Right lobe of liver (tissue), 6 donors: ENCODE results near the gene UNC13B. TPM values are rescaled to one million over a fixed set of nuclear protein-coding genes. Genes with fewer than 3 reads are reported as not detected.

ENCODE experiments used
- ATAC-seq, 4 donors: fragments of 200-7000 bp; cut with Tn5 transposase; one replicate each; pipeline ENCODE4 v1.9.1; 2020; ENCODE audit warnings: mild to moderate bottlenecking in 4 of 4, moderate library complexity in 4 of 4
- DNase-seq, 3 donors: peaks; one replicate each; pipeline ENCODE4 v3.0.0-alpha.2; 2020
- H3K27ac ChIP-seq, 3 donors: fragments of 200-600 bp; one replicate each; pipeline ENCODE4 v1.8.0; 2022
- H3K27me3 ChIP-seq, 2 donors: fragments of 200-600 bp; one replicate each; pipeline ENCODE4 v1.8.0; 2022
- H3K36me3 ChIP-seq, 4 donors: fragments of 200-600 bp; sonication (generic) in 1 of 4; one replicate each; pipeline versions ENCODE4 v1.5.1 to v1.8.0; 2017 to 2022; ENCODE audit warnings: control low read depth in 1 of 4
- H3K4me1 ChIP-seq, 4 donors: fragments of 200-600 bp; sonication (generic) in 1 of 4; one replicate each; pipeline versions ENCODE4 v1.5.1 to v1.8.0; 2017 to 2022; ENCODE audit warnings: control low read depth in 1 of 4
- H3K4me3 ChIP-seq, 3 donors: fragments of 200-600 bp; one replicate each; pipeline ENCODE4 v1.8.0; 2022
- H3K9me3 ChIP-seq, 4 donors: fragments of 200-600 bp; sonication (generic) in 1 of 4; one replicate each; pipeline versions ENCODE4 v1.5.1 to v1.8.0; 2017 to 2022; ENCODE audit warnings: control low read depth in 1 of 4
- POLR2A ChIP-seq: fragments of 450-650 bp; IDR thresholded peaks from one replicate; pipeline ENCODE4 v1.6.1; 2017; ENCODE audit warnings: antibody characterized with exemption, mild to moderate bottlenecking
- WGBS: methylation state at CpG from one replicate; pipeline ENCODE4 v1.1.6; 2018; ENCODE audit warnings: low coverage, low lambda C conversion rate; ENCODE audit not compliant: insufficient coverage; ENCODE audit errors: missing lambda C conversion rate; 5-methylcytosine and 5-hydroxymethylcytosine counted together
- intact Hi-C, 2 donors: fragments of 100-400 bp; cut with DNase I; formaldehyde crosslinking; loops; one replicate each; pipeline versions ENCODE4 v1.11.2 to v1.14.1; 2022
- total RNA-seq, 6 experiments: library from RNA; depleted of rRNA in 2 of 6; stranded (reverse); fragments of >200 nt in 2 of 6; fragmentation: NEBNext Ultra II Directional in 3 of 6; extraction: Animal tissue kit (Norgen Biotek cat#: 25700) in 3 of 6; gene quantifications; one replicate each; pipeline versions ENCODE4 v1.1.0 to v1.2.4, GENCODE V29; 2016 to 2023
- TF ChIP-seq, protein P1 (sequence below), 4 donors: fragments of 200-600 bp in 3 of 4; fragments of 450-650 bp in 1 of 4; IDR thresholded peaks; one replicate each; pipeline versions ENCODE4 v1.5.1 to v1.8.0; 2016 to 2022; ENCODE audit warnings: antibody characterized with exemption in 4 of 4, mild to moderate bottlenecking in 2 of 4
- donor health status: DM: no; HTN: yes; CAD: no.
- donor health status: DM: no; HTN: no; CAD: no.
- donor health status: DM: no; HTN: no; CAD: no.
- donor health status: DM: no; HTN: yes; CAD: no.
- donor health status: DM: no; HTN: yes; CAD: no.

Gene UNC13B
- total RNA-seq, 6 experiments from 2014 or later: 14.5 to 23.0 (median 20.7) TPM

DNA sequence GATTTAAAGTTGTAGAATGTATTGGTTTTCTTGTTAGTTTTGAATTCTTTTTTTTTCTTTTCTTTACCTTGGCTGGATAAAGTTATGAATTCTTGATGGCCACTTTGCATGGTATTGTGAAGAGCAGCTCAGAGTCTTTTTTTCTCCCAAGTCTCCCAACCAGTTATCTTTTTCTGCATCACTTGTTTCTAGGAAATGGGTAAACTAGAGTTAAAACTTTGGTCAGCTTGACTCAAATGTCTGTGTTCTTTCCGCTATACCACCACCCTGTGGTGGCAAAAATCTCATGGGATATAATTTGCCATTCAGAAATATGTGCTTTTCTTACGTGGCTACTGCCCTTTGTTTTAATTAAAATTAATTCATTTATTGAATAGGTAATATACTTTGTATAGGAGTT lies 113.2 kb downstream of the UNC13B start:
- no peaks in the 10 kb centered on the region for H3K9me3 ChIP-seq
- DNase-seq: no peak
- H3K4me1 ChIP-seq: no peaks in the 10 kb centered on the region
- 72% methylated on average over 2 of the region's 2 CpGs for WGBS
- H3K4me3 ChIP-seq: no peak overlapping the region
- no peak for TF ChIP-seq POLR2A
- TF ChIP-seq, protein P1, sequence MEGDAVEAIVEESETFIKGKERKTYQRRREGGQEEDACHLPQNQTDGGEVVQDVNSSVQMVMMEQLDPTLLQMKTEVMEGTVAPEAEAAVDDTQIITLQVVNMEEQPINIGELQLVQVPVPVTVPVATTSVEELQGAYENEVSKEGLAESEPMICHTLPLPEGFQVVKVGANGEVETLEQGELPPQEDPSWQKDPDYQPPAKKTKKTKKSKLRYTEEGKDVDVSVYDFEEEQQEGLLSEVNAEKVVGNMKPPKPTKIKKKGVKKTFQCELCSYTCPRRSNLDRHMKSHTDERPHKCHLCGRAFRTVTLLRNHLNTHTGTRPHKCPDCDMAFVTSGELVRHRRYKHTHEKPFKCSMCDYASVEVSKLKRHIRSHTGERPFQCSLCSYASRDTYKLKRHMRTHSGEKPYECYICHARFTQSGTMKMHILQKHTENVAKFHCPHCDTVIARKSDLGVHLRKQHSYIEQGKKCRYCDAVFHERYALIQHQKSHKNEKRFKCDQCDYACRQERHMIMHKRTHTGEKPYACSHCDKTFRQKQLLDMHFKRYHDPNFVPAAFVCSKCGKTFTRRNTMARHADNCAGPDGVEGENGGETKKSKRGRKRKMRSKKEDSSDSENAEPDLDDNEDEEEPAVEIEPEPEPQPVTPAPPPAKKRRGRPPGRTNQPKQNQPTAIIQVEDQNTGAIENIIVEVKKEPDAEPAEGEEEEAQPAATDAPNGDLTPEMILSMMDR (IDR thresholded peaks at IDR 0.05): no peak
- ATAC-seq: no peak
- intact Hi-C loops: no loop called here
- no peak overlapping the region for H3K27ac ChIP-seq
- H3K36me3 ChIP-seq: no peaks in the 10 kb centered on the region
- no peaks in the 10 kb centered on the region for H3K27me3 ChIP-seq

DNA sequence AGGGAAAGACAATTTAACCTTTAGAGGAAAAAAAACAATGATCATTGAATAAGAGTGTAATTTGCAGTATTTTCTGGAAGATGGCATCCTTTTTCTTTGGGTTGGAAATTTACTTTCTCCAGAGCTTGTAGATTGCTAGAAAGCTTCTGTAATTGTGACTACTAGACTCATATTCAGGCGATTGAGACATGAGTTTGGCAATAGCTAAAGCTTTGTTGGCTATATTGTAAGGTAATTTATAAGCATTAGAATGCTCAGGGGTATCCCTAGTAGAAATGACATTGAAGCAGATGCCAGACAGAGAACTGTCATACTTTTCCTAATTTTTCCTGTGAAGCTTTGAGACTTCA lies 115.3 kb downstream of the UNC13B start:
- DNase-seq: no peak
- intact Hi-C loops: no loop called here
- no peak for TF ChIP-seq POLR2A
- TF ChIP-seq, protein P1 (IDR thresholded peaks at IDR 0.05): no peak
- H3K9me3 ChIP-seq: no peaks in the 10 kb centered on the region
- no peaks in the 10 kb centered on the region for H3K27me3 ChIP-seq
- no peak overlapping the region for H3K27ac ChIP-seq
- no peaks in the 10 kb centered on the region for H3K36me3 ChIP-seq
- peak overlapping the region in 1 of 3 donors; percentile 34 for H3K4me3 ChIP-seq
- no peaks in the 10 kb centered on the region for H3K4me1 ChIP-seq
- no peak for ATAC-seq
- 36% methylated on average over 1 of the region's 1 CpG for WGBS

DNA sequence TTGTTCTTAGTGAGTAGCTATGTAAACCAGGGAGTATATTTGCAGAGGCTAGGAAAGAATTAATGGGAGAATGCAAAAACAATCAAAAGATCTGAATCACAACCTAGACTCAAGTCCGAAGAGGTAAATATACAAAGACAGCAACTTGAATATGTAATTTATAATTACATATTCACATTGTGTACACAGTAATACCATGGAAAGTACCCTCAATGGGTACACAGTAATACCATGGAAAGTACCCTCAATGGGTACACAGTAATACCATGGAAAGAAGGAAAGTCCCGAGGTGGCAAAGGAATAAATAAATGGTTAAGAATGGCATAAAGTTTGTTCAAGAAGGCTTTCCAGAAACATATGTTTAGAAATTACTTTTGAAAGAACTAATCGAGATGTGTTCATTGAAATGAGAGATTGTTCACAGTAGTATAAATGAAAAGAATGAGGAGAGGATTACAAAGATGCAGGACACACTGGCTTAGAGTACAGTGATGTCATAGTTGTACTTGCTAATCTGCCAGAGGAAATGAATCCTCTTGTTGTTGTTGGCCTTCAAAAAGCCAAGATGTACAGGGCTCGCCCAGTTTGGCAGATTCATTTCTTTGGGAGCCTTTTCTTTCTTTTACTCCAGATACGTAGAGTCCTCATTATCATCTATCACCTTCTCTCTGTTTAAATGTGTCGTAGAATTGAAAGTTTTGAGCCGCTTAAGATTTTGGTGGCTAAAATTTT lies 116.0 kb downstream of the UNC13B start:
- Histone ChIP-seq H3K27ac (no peak overlapping the region), H3K27me3 (no peaks in the 10 kb centered on the region), H3K4me3 (no peak overlapping the region), H3K9me3 (no peaks in the 10 kb centered on the region), H3K36me3 (no peaks in the 10 kb centered on the region), H3K4me1 (no peaks in the 10 kb centered on the region)
- DNase-seq (no peak), ATAC-seq (peak; percentile 26 to 71 (median 48))
- TF ChIP-seq, protein P1 (IDR thresholded peaks at IDR 0.05): no peak
- TF ChIP-seq POLR2A: no peak
- 72% methylated on average over 7 of the region's 7 CpGs for WGBS
- intact Hi-C loops: no loop called here

DNA sequence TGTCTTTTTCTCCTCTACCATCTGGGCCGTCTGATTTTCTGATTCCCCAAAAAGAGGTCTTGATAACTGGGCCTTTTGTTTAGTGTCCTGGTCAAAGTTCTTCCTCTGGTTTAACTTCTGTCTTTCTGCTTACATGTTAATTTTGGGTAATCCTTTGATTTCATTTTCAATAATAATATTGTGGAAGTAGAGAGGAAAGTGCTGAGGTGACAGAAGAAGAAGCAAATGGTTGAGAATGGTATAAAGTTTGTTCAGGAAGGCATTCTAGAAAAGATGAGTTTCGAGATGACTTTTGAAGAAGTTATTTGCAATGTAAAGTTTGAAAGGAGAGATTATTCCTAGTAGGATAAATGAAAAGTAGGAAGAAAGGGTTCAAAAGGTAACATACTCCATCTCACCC lies 118.1 kb downstream of the UNC13B start:
- H3K4me3 ChIP-seq: no peak overlapping the region
- no peak overlapping the region for H3K27ac ChIP-seq
- TF ChIP-seq POLR2A: no peak
- TF ChIP-seq, protein P1 (IDR thresholded peaks at IDR 0.05): no peak
- ATAC-seq: no peak
- 58% methylated on average over 2 of the region's 2 CpGs for WGBS
- DNase-seq: no peak
- intact Hi-C loops: no loop called here
- no peaks in the 10 kb centered on the region for H3K4me1 ChIP-seq
- H3K36me3 ChIP-seq: no peaks in the 10 kb centered on the region
- H3K9me3 ChIP-seq: no peaks in the 10 kb centered on the region
- H3K27me3 ChIP-seq: no peaks in the 10 kb centered on the region
